ENCODE data around the gene SLC26A6. TPM values are rescaled to one million over a fixed set of nuclear protein-coding genes. Genes with fewer than 3 reads are reported as not detected.

The SLC26A6 gene
- polyA plus RNA-seq, 1 of the 3 experiments (the other 2 are of a cell fraction), result 31.9 TPM

- no peaks in the 10 kb centered on the region for H3K9me2 ChIP-seq
- TF ChIP-seq JUND (IDR thresholded peaks at IDR 0.05), result no peak
- no peak for TF ChIP-seq CHD2 (IDR thresholded peaks at IDR 0.05; ENCODE audit: low read length, partially characterized antibody)
- TF ChIP-seq GABPA (IDR thresholded peaks at IDR 0.05; ENCODE audit: low read depth), result no peak
- no peak for TF ChIP-seq TEAD4 (IDR thresholded peaks at IDR 0.05; ENCODE audit: borderline replicate concordance, insufficient read depth)
- no peak for TF ChIP-seq ZBTB33 (IDR thresholded peaks at IDR 0.05; ENCODE audit: borderline replicate concordance, low read depth)
- no peak for TF ChIP-seq USF2 (IDR thresholded peaks at IDR 0.05; ENCODE audit: borderline replicate concordance, low read depth, low read length)
- TF ChIP-seq NRF1 (IDR thresholded peaks at IDR 0.05; ENCODE audit: low read depth, low read length), result no peak
- CTCF ChIA-PET, result no interaction called here
- H2AFZ ChIP-seq (ENCODE audit: low read depth), result no peak overlapping the region
- H3K9ac ChIP-seq, result no peak overlapping the region
- no peaks in the 10 kb centered on the region for H4K20me1 ChIP-seq (ENCODE audit: insufficient read depth)
- no peak for DNase-seq
- H3K27me3 ChIP-seq (ENCODE audit: insufficient read depth), result no peaks in the 10 kb centered on the region
- no peak overlapping the region for H3K4me3 ChIP-seq (ENCODE audit: low read depth in 2 of 2, low read length in 1 of 2)
- no peaks in the 10 kb centered on the region for H3K36me3 ChIP-seq (replicated peaks in 1 of 2; ENCODE audit: control insufficient read depth in 1 of 2, insufficient read depth in 2 of 2, low read length in 1 of 2)
- POLR2A ChIA-PET, result no interaction called here
- H3K27ac ChIP-seq (ENCODE audit: low read depth in 2 of 2, low read length in 1 of 2), result no peak overlapping the region
- H3F3A ChIP-seq (replicated peaks; ENCODE audit: insufficient read depth), result no peaks in the 10 kb centered on the region
- no peaks in the 10 kb centered on the region for H3K79me2 ChIP-seq (ENCODE audit: insufficient read depth)
- no peaks in the 10 kb centered on the region for H3K9me3 ChIP-seq
- H3K4me1 ChIP-seq (ENCODE audit: control insufficient read depth in 1 of 2, insufficient read depth in 2 of 2, low read depth in 1 of 2, low read length in 1 of 2), result no peaks in the 10 kb centered on the region
- WGBS (ENCODE audit: low lambda C conversion rate), result 84% methylated on average over 2 of the region's 9 CpGs
- no peak overlapping the region for H3K4me2 ChIP-seq
Observed at GRCh38 chr3:48584836-48585235, 50.4 kb downstream of the SLC26A6 start.

- 90% methylated on average over 10 of the region's 14 CpGs for WGBS (ENCODE audit: low lambda C conversion rate)
- Histone ChIP-seq H2AFZ (ENCODE audit: low read depth) (no peak overlapping the region), H3K27me3 (ENCODE audit: insufficient read depth) (no peaks in the 10 kb centered on the region), H4K20me1 (ENCODE audit: insufficient read depth) (no peaks in the 10 kb centered on the region), H3K9me3 (no peaks in the 10 kb centered on the region), H3K4me3 (ENCODE audit: low read depth in 2 of 2, low read length in 1 of 2) (no peak overlapping the region), H3K79me2 (ENCODE audit: insufficient read depth) (no peaks in the 10 kb centered on the region), H3K9me2 (no peaks in the 10 kb centered on the region), H3K36me3 (replicated peaks in 1 of 2; ENCODE audit: control insufficient read depth in 1 of 2, insufficient read depth in 2 of 2, low read length in 1 of 2) (no peaks in the 10 kb centered on the region), H3K27ac (ENCODE audit: low read depth in 2 of 2, low read length in 1 of 2) (no peak overlapping the region), H3K4me2 (no peak overlapping the region), H3F3A (replicated peaks; ENCODE audit: insufficient read depth) (no peaks in the 10 kb centered on the region), H3K9ac (no peak overlapping the region), H3K4me1 (ENCODE audit: control insufficient read depth in 1 of 2, insufficient read depth in 2 of 2, low read depth in 1 of 2, low read length in 1 of 2) (no peaks in the 10 kb centered on the region)
- CTCF ChIA-PET, result no interaction called here
- DNase-seq, result no peak
- POLR2A ChIA-PET, result no interaction called here
- no peak for TF ChIP-seq SIN3A (IDR thresholded peaks at IDR 0.05; ENCODE audit: borderline replicate concordance, low read depth, low read length)
- TF ChIP-seq TAF1 (IDR thresholded peaks at IDR 0.05; ENCODE audit: borderline replicate concordance, low read depth, low read length), result no peak
- TF ChIP-seq NFIC (IDR thresholded peaks at IDR 0.05; ENCODE audit: borderline replicate concordance), result no peak
- TF ChIP-seq USF1 (IDR thresholded peaks at IDR 0.05; ENCODE audit: borderline replicate concordance, low read depth), result no peak
- TF ChIP-seq EZH2phosphoT487 (IDR thresholded peaks at IDR 0.05; ENCODE audit: borderline replicate concordance, low read depth), result no peak
- TF ChIP-seq ZBTB33 (IDR thresholded peaks at IDR 0.05; ENCODE audit: borderline replicate concordance, low read depth), result no peak
- TF ChIP-seq CTCF (IDR thresholded peaks at IDR 0.05), result no peak
- no peak for TF ChIP-seq RXRA (IDR thresholded peaks at IDR 0.05; ENCODE audit: borderline replicate concordance, low read depth)
- no peak for TF ChIP-seq TCF12 (IDR thresholded peaks at IDR 0.05)
- TF ChIP-seq FOSL2 (IDR thresholded peaks at IDR 0.05; ENCODE audit: borderline replicate concordance, low read depth), result no peak
- no peak for TF ChIP-seq ELF1 (IDR thresholded peaks at IDR 0.05)
- no peak for TF ChIP-seq CHD2 (IDR thresholded peaks at IDR 0.05; ENCODE audit: low read length, partially characterized antibody)
- no peak for TF ChIP-seq GABPA (IDR thresholded peaks at IDR 0.05; ENCODE audit: low read depth)
- no peak for TF ChIP-seq GATA2 (CRISPR knock-in tag; IDR thresholded peaks at IDR 0.05)
- TF ChIP-seq EP300 (IDR thresholded peaks at IDR 0.05; ENCODE audit: borderline replicate concordance in 1 of 2, low read depth in 1 of 2, low read length in 1 of 2), result no peak
Observed at GRCh38 chr3:48581621-48582481, 53.4 kb downstream of the SLC26A6 start.

Data from SK-N-SH (cell line).